B cell (primary cell): ENCODE measurements around the gene CD247. TPM values are rescaled to one million over a fixed set of nuclear protein-coding genes. Genes with fewer than 3 reads are reported as not detected.

Experiments used
- ATAC-seq: fragments of 200-7000 bp; cut with Tn5 transposase; one replicate; pipeline ENCODE4 v1.10.0; 2021; ENCODE audit warnings: low read depth, mild to moderate bottlenecking, moderate number of reproducible peaks, moderate library complexity
- CTCF ChIA-PET: fragments of 350-600 bp; sonication (Branson Sonifier 250); formaldehyde crosslinking; loops from one replicate; lab custom pipeline; 2021; ENCODE audit warnings: antibody characterized with exemption, inconsistent platforms; lab: Charles Lee
- POLR2A ChIA-PET: fragments of 350-600 bp; sonication (Branson Sonifier 250); formaldehyde crosslinking; loops from one replicate; lab custom pipeline; 2021; ENCODE audit warnings: antibody characterized with exemption; lab: Charles Lee
- DNase-seq: peaks from one replicate; pipeline ENCODE4 v3.0.0; 2013
- H2AFZ ChIP-seq: 2 replicates; pipeline ENCODE4 v1.6.1; 2012; ENCODE audit warnings: mild to moderate bottlenecking, low read depth, low read length; ENCODE audit not compliant: insufficient read depth, poor library complexity, severe bottlenecking
- H3K27ac ChIP-seq, 2 donors: 1 replicate in 1 of 2; 2 replicates in 1 of 2; pipeline ENCODE4 v1.5.1; 2012 to 2013; ENCODE audit warnings: low read length in 2 of 2, mild to moderate bottlenecking in 2 of 2, moderate library complexity in 1 of 2
- H3K27me3 ChIP-seq, 4 experiments: fragments of 200-600 bp in 1 of 4; sonication (generic) in 1 of 4; replicated peaks in 1 of 4; 1 replicate in 2 of 4; 2 replicates in 2 of 4; pipeline versions ENCODE4 v1.6.1 to v1.7.0; 2013 to 2016; ENCODE audit warnings: low read length in 3 of 4, mild to moderate bottlenecking in 2 of 4, mixed read lengths in 1 of 4, moderate library complexity in 1 of 4; ENCODE audit not compliant: insufficient read depth in 4 of 4, control insufficient read depth in 3 of 4; ENCODE audit errors: control extremely low read depth in 1 of 4
- H3K36me3 ChIP-seq, 2 experiments: replicated peaks in 1 of 2; 1 replicate in 1 of 2; 2 replicates in 1 of 2; pipeline versions ENCODE4 v1.6.1 to v1.7.1; 2013; ENCODE audit warnings: low read length in 1 of 2; ENCODE audit not compliant: insufficient read depth in 2 of 2, control insufficient read depth in 1 of 2; ENCODE audit errors: control extremely low read depth in 1 of 2, extremely low read depth in 1 of 2
- H3K4me1 ChIP-seq, 2 donors: fragments of 200-600 bp in 1 of 2; sonication (generic) in 1 of 2; 1 replicate in 1 of 2; 2 replicates in 1 of 2; pipeline versions ENCODE4 v1.5.1 to v1.6.1; 2013 to 2017; ENCODE audit warnings: low read length in 2 of 2; ENCODE audit not compliant: control insufficient read depth in 2 of 2, insufficient read depth in 2 of 2
- H3K4me2 ChIP-seq: replicated peaks from 2 replicates; pipeline ENCODE3; 2012; ENCODE audit warnings: mild to moderate bottlenecking, low read depth, low read length; ENCODE audit not compliant: poor library complexity, severe bottlenecking
- H3K4me3 ChIP-seq, 5 experiments: fragments of 200-600 bp in 1 of 5; sonication (generic) in 1 of 5; 1 replicate in 3 of 5; 2 replicates in 2 of 5; pipeline versions ENCODE4 v1.5.1 to v1.7.0; 2011 to 2016; ENCODE audit warnings: low read length in 4 of 5, mild to moderate bottlenecking in 4 of 5, low read depth in 2 of 5, control low read depth in 1 of 5, moderate library complexity in 1 of 5; ENCODE audit not compliant: insufficient read depth in 1 of 5; ENCODE audit errors: control extremely low read depth in 1 of 5, extremely low read depth in 1 of 5
- H3K79me2 ChIP-seq: fragments of 200-600 bp; sonication (generic); one replicate; pipeline ENCODE4 v1.6.0; 2016; ENCODE audit warnings: low read length; ENCODE audit not compliant: control insufficient read depth, insufficient read depth
- H3K9ac ChIP-seq: fragments of 200-600 bp; sonication (generic); 2 replicates; pipeline ENCODE4 v1.6.1; 2017; ENCODE audit warnings: mild to moderate bottlenecking, low read length, moderate library complexity
- H3K9me3 ChIP-seq, 3 donors: one replicate each; pipeline versions ENCODE4 v1.6.1 to v1.7.1; 2013; ENCODE audit warnings: low read length in 2 of 3; ENCODE audit not compliant: control insufficient read depth in 2 of 3, insufficient read depth in 1 of 3; ENCODE audit errors: control extremely low read depth in 1 of 3
- H4K20me1 ChIP-seq: 2 replicates; pipeline ENCODE4 v1.6.0; 2012; ENCODE audit warnings: mild to moderate bottlenecking, low read length; ENCODE audit not compliant: insufficient read depth, control insufficient read depth, poor library complexity, severe bottlenecking
- H3K27ac Mint-ChIP-seq: one replicate; pipeline ENCODE4 v1.8.0; 2021; ENCODE audit warnings: mixed read lengths
- H3K27me3 Mint-ChIP-seq: one replicate; pipeline ENCODE4 v1.8.0; 2021; ENCODE audit warnings: mixed read lengths
- H3K4me1 Mint-ChIP-seq: one replicate; pipeline ENCODE4 v1.8.0; 2021; ENCODE audit warnings: mixed read lengths
- H3K4me3 Mint-ChIP-seq: one replicate; pipeline ENCODE4 v1.8.0; 2021; ENCODE audit warnings: mixed read lengths
- H3K9me3 Mint-ChIP-seq: one replicate; pipeline ENCODE4 v1.8.0; 2022; ENCODE audit warnings: mixed read lengths; ENCODE audit not compliant: insufficient read depth
- EZH2 ChIP-seq: IDR thresholded peaks from 2 replicates; pipeline ENCODE4 v1.6.1; 2012; ENCODE audit warnings: borderline replicate concordance, low read depth, mild to moderate bottlenecking, moderate library complexity, low read length; ENCODE audit not compliant: insufficient read depth, poor library complexity, severe bottlenecking
- WGBS: methylation state at CpG from one replicate; pipeline ENCODE4 v1.1.5; 2013; ENCODE audit warnings: missing lambda C conversion rate; ENCODE audit not compliant: insufficient coverage; 5-methylcytosine and 5-hydroxymethylcytosine counted together
- intact Hi-C: fragments of 100-400 bp; cut with micrococcal nuclease; formaldehyde crosslinking; loops from one replicate; pipeline ENCODE4 v1.10.0; 2022
- polyA plus RNA-seq: library from polyadenylated mRNA; depleted of rRNA; stranded (reverse); fragments of >200 nt; gene quantifications from 2 replicates; pipeline ENCODE4 v1.2.3, GENCODE V29; 2012
- total RNA-seq, 2 donors: library from RNA; stranded (reverse); fragments of 120-200 nt in 1 of 2; gene quantifications; 1 replicate in 1 of 2; 2 replicates in 1 of 2; pipeline versions ENCODE4 v1.2.3 to v1.2.4, GENCODE V29; 2013 to 2022
- TF ChIP-seq, protein P1 (sequence below): fragments of 200-600 bp; IDR thresholded peaks from one replicate; pipeline ENCODE4 v1.8.0; 2022; ENCODE audit warnings: antibody characterized with exemption, mild to moderate bottlenecking

Gene CD247
- total and polyA plus RNA-seq, 2 donors (not counting 1 experiment from before 2014, with no cell fraction given), result 2.5 to 10.8 TPM

DNA sequence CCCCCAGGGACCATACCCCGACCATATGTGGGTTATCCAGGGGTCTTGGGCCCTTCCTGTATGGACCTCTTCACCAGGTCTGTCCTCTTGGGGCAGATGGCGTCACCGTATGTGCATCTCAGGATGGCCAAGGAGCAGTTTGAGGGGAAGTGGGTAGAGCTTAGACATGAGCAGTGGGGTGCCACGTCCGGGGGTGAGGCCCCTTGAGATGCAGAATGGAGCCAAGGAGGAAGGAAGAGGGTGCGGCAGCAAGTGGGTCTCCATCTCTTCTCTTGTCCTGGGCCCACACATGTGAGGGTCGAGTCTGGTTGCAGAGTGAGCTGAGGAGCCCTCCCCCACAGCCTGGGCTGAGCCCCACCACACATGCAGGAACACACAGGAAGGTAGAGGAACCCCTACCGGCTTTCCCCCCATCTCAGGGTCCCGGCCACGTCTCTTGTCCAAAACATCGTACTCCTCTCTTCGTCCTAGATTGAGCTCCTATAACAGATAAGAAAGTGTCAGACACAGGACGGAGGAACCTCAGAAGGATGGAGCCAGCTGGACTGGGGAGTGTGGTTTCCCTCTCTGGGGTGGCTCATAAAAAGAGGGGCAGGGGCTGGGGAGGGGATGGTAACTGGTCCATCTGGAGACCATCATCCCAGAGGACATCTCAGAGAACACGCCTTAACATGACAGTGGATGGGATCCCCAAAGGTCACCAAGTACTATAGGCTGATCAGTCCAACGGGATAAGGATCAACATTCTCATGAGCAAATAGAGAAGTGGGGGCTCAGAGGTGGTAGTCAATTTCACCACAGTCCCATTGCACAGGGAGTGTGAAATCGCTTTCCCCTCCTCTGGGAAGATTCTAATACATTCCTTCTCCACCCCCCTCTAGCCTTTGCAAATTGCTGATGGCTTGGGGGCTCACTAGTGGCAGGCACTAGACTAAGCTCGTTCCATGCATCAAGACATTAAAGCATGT lies 79.9 kb downstream of the CD247 start:
- intact Hi-C loops, result loop anchor here (1.0 to 10.0 kb wide), 3 partner anchors 8 to 114 kb away; no protein-coding TSS in a partner anchor
- Histone ChIP-seq H3K4me3 (peak overlapping the region in 4 of 5 experiments; percentile 43 to 63 (median 54)), H3K27ac (no peak overlapping the region), H3K9ac (peak overlapping the region; percentile 66), H3K36me3 (no peaks in the 10 kb centered on the region), H3K79me2 (no peaks in the 10 kb centered on the region), H3K9me3 (peaks cover 0 to 4% (median 0%) of the 10 kb centered on the region in 3 donors), H3K4me2 (peak overlapping the region; percentile 85), H3K4me1 (peaks cover 21 to 32% of the 10 kb centered on the region in 2 donors), H3K27me3 (peaks cover 0 to 23% (median 5%) of the 10 kb centered on the region in 4 experiments), H2AFZ (peak overlapping the region; percentile 69), H4K20me1 (no peaks in the 10 kb centered on the region)
- ATAC-seq, result peak; percentile 31
- TF ChIP-seq EZH2, result no peak
- TF ChIP-seq, protein P1, sequence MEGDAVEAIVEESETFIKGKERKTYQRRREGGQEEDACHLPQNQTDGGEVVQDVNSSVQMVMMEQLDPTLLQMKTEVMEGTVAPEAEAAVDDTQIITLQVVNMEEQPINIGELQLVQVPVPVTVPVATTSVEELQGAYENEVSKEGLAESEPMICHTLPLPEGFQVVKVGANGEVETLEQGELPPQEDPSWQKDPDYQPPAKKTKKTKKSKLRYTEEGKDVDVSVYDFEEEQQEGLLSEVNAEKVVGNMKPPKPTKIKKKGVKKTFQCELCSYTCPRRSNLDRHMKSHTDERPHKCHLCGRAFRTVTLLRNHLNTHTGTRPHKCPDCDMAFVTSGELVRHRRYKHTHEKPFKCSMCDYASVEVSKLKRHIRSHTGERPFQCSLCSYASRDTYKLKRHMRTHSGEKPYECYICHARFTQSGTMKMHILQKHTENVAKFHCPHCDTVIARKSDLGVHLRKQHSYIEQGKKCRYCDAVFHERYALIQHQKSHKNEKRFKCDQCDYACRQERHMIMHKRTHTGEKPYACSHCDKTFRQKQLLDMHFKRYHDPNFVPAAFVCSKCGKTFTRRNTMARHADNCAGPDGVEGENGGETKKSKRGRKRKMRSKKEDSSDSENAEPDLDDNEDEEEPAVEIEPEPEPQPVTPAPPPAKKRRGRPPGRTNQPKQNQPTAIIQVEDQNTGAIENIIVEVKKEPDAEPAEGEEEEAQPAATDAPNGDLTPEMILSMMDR, result no peak
- Mint-ChIP-seq H3K27me3 (peaks cover 5% of the 10 kb centered on the region), H3K4me3 (peak overlapping the region; percentile 85), H3K9me3 (no peaks in the 10 kb centered on the region), H3K4me1 (peaks cover 45% of the 10 kb centered on the region), H3K27ac (peak overlapping the region; percentile 83)
- ChIA-PET CTCF (interaction anchor here (0.7 to 8.2 kb wide), 10 partner anchors 8 to 178 kb away, joined by 3 to 89 read pairs (median 5); no protein-coding TSS in a partner anchor), POLR2A (interaction anchor here (0.8 to 1.6 kb wide), 3 partner anchors 9 to 218 kb away, joined by 3 to 5 read pairs (median 4); partner anchors contain the start of gene POU2F1)
- WGBS, result 22% methylated on average over 6 of the region's 17 CpGs
- peak; percentile 43 for DNase-seq
